Measurements from ENCODE around the gene CUL4A. TPM values are rescaled to one million over a fixed set of nuclear protein-coding genes. Genes with fewer than 3 reads are reported as not detected.

Gene CUL4A
- total RNA-seq, 1 donor from 2014 or later, result 81.3 TPM

DNA sequence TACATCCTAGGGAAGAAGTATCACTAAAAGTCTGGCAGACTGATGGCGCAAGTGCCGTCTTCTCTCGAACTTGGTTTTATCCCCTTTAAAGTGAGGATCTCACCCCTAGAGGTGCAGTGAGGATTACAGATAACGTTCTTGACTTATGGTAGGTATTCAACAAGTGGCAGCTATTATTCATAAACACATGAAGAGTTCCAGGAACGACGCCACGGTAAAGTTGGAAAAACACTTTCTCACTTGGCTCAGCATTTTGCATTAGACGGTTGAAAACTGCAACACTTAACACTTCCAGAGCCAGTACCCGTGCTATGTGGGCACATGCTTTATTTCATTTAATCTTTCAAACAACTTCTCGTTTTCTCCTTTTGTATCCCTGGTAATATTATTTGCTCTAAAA is 42.3 kb upstream of the CUL4A start:
- H3K27me3 Mint-ChIP-seq (ENCODE audit: low read depth, unreplicated experiment), result peaks cover 8% of the 10 kb centered on the region
- Histone ChIP-seq H3K4me1 (ENCODE audit: insufficient read depth, low read length) (no peaks in the 10 kb centered on the region), H3K27me3 (ENCODE audit: insufficient read depth, low read length) (no peaks in the 10 kb centered on the region), H3K9ac (ENCODE audit: low read length) (no peak overlapping the region), H3K36me3 (ENCODE audit: insufficient read depth, low read length) (peaks cover 5% of the 10 kb centered on the region), H4K20me1 (ENCODE audit: insufficient read depth, low read length) (no peaks in the 10 kb centered on the region), H3K79me2 (ENCODE audit: insufficient read depth, low read length) (no peaks in the 10 kb centered on the region), H3K4me3 (ENCODE audit: insufficient read depth, low read depth, low read length) (no peak overlapping the region), H3K4me2 (ENCODE audit: low read length) (no peak overlapping the region), H3K27ac (ENCODE audit: low read depth, low read length) (no peak overlapping the region), H2AFZ (ENCODE audit: low read depth, low read length) (no peak overlapping the region), H3K9me3 (ENCODE audit: insufficient read depth, low read depth, low read length) (no peaks in the 10 kb centered on the region)
- no peak overlapping the region for H3K27ac Mint-ChIP-seq (ENCODE audit: unreplicated experiment)
- TF ChIP-seq EZH2 (IDR thresholded peaks at IDR 0.05; ENCODE audit: insufficient read depth, low read length), result no peak
- TF ChIP-seq, protein P1, sequence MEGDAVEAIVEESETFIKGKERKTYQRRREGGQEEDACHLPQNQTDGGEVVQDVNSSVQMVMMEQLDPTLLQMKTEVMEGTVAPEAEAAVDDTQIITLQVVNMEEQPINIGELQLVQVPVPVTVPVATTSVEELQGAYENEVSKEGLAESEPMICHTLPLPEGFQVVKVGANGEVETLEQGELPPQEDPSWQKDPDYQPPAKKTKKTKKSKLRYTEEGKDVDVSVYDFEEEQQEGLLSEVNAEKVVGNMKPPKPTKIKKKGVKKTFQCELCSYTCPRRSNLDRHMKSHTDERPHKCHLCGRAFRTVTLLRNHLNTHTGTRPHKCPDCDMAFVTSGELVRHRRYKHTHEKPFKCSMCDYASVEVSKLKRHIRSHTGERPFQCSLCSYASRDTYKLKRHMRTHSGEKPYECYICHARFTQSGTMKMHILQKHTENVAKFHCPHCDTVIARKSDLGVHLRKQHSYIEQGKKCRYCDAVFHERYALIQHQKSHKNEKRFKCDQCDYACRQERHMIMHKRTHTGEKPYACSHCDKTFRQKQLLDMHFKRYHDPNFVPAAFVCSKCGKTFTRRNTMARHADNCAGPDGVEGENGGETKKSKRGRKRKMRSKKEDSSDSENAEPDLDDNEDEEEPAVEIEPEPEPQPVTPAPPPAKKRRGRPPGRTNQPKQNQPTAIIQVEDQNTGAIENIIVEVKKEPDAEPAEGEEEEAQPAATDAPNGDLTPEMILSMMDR (IDR thresholded peaks at IDR 0.05; ENCODE audit: insufficient read depth, low read depth, low read length), result no peak
- peaks cover 16% of the 10 kb centered on the region for H3K36me3 Mint-ChIP-seq (ENCODE audit: low read depth, unreplicated experiment)
- peaks cover 3% of the 10 kb centered on the region for H3K4me1 Mint-ChIP-seq (ENCODE audit: low read depth, unreplicated experiment)
- FAIRE-seq (no peak), DNase-seq (ENCODE audit: low read depth) (no peak)
- peaks cover 2% of the 10 kb centered on the region for H3K9me3 Mint-ChIP-seq (ENCODE audit: unreplicated experiment)
- H3K4me3 Mint-ChIP-seq (ENCODE audit: unreplicated experiment), result no peak overlapping the region

DNA sequence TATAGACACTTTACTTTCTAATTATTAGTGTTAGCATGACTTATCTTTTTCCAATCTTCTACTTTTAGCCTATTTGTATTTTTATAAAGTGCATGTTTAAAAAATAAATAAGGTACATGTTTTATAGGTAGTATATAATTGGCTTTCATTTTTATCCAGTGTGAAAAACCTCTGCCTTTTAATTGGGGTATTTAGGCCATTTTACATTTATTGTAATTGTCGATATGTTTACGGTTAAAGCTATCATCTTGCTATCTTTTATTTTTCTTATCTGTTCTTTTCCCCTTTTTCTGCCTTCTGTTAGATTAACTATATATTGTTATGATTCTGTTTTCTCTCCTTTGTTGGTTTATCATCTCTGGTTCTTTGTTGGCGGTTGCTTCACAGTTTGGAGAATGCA is 41.8 kb upstream of the CUL4A start:
- no peak overlapping the region for H3K27ac ChIP-seq (ENCODE audit: low read depth, low read length)
- H3K9me3 ChIP-seq (ENCODE audit: insufficient read depth, low read depth, low read length), result no peaks in the 10 kb centered on the region
- Mint-ChIP-seq H3K9me3 (ENCODE audit: unreplicated experiment) (peaks cover 2% of the 10 kb centered on the region), H3K36me3 (ENCODE audit: low read depth, unreplicated experiment) (peaks cover 16% of the 10 kb centered on the region), H3K27me3 (ENCODE audit: low read depth, unreplicated experiment) (peaks cover 8% of the 10 kb centered on the region), H3K4me1 (ENCODE audit: low read depth, unreplicated experiment) (peaks cover 3% of the 10 kb centered on the region), H3K27ac (ENCODE audit: unreplicated experiment) (no peak overlapping the region), H3K4me3 (ENCODE audit: unreplicated experiment) (no peak overlapping the region)
- H3K36me3 ChIP-seq (ENCODE audit: insufficient read depth, low read length), result peaks cover 5% of the 10 kb centered on the region
- no peak overlapping the region for H3K4me3 ChIP-seq (ENCODE audit: insufficient read depth, low read depth, low read length)
- DNase-seq (ENCODE audit: low read depth) (no peak), FAIRE-seq (no peak)
- no peaks in the 10 kb centered on the region for H4K20me1 ChIP-seq (ENCODE audit: insufficient read depth, low read length)
- H3K79me2 ChIP-seq (ENCODE audit: insufficient read depth, low read length), result no peaks in the 10 kb centered on the region
- TF ChIP-seq, protein P1 (IDR thresholded peaks at IDR 0.05; ENCODE audit: insufficient read depth, low read depth, low read length), result no peak
- no peak for TF ChIP-seq EZH2 (IDR thresholded peaks at IDR 0.05; ENCODE audit: insufficient read depth, low read length)
- H3K4me1 ChIP-seq (ENCODE audit: insufficient read depth, low read length), result no peaks in the 10 kb centered on the region
- no peak overlapping the region for H2AFZ ChIP-seq (ENCODE audit: low read depth, low read length)
- H3K4me2 ChIP-seq (ENCODE audit: low read length), result no peak overlapping the region
- no peaks in the 10 kb centered on the region for H3K27me3 ChIP-seq (ENCODE audit: insufficient read depth, low read length)
- no peak overlapping the region for H3K9ac ChIP-seq (ENCODE audit: low read length)

DNA sequence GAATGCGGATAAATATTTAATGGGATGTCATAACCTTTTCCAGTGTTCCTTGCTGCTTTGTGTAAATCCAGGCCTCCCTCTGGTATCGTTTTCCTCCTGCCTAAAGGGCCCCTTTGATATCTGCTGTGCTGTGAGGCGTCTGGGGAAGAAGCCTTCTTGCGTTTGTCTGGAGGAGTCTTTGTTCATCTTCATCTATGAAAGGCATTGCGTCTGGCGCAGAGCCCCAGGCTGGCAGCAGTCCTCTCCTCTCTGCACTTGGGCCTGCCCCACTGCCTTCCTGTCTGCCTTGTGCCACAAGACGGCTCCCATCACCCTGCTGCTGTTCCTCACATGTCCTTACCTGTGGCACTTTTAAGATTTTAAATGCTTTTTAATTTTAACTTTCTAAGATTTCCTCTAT is 41.2 kb upstream of the CUL4A start:
- Mint-ChIP-seq H3K4me1 (ENCODE audit: low read depth, unreplicated experiment) (peaks cover 3% of the 10 kb centered on the region), H3K9me3 (ENCODE audit: unreplicated experiment) (peaks cover 2% of the 10 kb centered on the region), H3K27ac (ENCODE audit: unreplicated experiment) (no peak overlapping the region), H3K4me3 (ENCODE audit: unreplicated experiment) (no peak overlapping the region), H3K36me3 (ENCODE audit: low read depth, unreplicated experiment) (peaks cover 19% of the 10 kb centered on the region), H3K27me3 (ENCODE audit: low read depth, unreplicated experiment) (peaks cover 5% of the 10 kb centered on the region)
- Histone ChIP-seq H4K20me1 (ENCODE audit: insufficient read depth, low read length) (no peaks in the 10 kb centered on the region), H2AFZ (ENCODE audit: low read depth, low read length) (no peak overlapping the region), H3K9ac (ENCODE audit: low read length) (no peak overlapping the region), H3K27me3 (ENCODE audit: insufficient read depth, low read length) (no peaks in the 10 kb centered on the region), H3K4me3 (ENCODE audit: insufficient read depth, low read depth, low read length) (no peak overlapping the region), H3K36me3 (ENCODE audit: insufficient read depth, low read length) (peaks cover 5% of the 10 kb centered on the region), H3K27ac (ENCODE audit: low read depth, low read length) (no peak overlapping the region), H3K79me2 (ENCODE audit: insufficient read depth, low read length) (no peaks in the 10 kb centered on the region), H3K9me3 (ENCODE audit: insufficient read depth, low read depth, low read length) (no peaks in the 10 kb centered on the region), H3K4me2 (ENCODE audit: low read length) (no peak overlapping the region), H3K4me1 (ENCODE audit: insufficient read depth, low read length) (no peaks in the 10 kb centered on the region)
- FAIRE-seq (no peak), DNase-seq (ENCODE audit: low read depth) (no peak)
- TF ChIP-seq, protein P1 (IDR thresholded peaks at IDR 0.05; ENCODE audit: insufficient read depth, low read depth, low read length), result no peak
- no peak for TF ChIP-seq EZH2 (IDR thresholded peaks at IDR 0.05; ENCODE audit: insufficient read depth, low read length)
